ENCODE measurements around the gene PGS1.

Gene PGS1

DNA sequence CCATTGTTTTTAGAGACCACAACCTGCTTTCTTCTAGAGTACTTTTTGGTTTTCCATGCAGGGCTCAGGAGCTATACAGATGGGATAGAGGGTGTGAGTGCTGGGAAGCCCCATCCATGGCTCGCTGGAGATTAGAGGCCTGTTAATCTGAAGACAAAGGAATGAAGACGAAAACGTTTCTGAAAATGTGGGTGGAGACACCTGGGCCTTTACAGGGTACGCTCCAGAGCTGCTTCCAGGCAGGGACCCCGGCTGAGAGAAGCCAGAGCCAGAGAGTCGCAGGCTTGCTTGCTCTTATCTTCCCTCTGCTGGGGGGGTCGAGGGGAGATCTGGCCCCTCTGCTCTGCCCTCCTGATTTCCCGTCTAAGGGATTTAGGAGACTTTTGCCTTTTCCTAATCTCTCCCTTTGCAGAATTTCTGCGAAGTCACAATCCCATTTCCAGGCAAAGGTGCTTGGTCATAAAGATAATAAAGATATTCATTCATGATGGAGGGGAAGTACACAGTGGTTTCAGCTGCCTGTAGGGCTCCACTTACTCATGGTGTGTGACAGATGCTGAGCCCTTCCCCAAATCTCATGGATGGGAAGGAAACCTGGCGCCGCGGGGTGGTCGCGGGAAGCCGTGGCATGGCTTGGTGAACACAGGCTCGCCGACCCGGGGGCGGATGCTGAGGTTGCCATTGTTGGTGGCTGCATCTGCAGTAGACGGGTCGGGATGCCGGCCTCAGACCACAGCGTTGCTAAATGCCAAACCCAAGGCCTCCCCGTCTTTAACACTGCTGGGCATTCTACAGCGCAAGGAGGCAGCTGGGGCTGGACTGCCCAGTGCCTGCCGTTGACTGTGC is 13.8 kb upstream of the PGS1 start:
- DNase-seq = no peak

DNA sequence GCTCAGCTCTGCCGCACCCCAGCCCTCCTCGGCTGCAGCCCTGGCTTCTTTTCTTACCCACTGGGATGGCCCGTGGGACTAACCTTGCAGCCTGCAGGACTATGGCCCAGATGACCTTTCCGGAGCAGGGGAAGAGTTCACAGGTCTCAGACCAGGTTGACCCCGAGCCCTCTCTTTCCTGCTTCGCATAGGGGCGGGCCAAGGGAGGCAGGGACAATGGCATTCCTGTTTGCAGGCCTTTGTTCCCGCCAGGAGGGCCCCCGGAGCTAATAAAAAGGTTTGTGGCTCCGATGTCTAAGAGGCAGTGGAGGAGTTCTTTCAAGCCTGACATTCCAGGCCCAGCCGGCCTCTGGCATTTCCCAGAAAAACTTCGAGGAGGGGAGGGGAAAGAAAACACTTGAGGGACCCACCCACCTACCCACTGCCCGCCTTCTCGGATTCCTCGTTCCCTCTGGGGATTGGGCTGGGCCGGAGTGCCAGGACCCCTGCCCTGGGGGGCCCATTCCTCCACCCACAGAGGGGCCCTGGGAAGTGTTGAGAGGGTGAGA is 12.8 kb upstream of the PGS1 start:
- DNase-seq = no peak

DNA sequence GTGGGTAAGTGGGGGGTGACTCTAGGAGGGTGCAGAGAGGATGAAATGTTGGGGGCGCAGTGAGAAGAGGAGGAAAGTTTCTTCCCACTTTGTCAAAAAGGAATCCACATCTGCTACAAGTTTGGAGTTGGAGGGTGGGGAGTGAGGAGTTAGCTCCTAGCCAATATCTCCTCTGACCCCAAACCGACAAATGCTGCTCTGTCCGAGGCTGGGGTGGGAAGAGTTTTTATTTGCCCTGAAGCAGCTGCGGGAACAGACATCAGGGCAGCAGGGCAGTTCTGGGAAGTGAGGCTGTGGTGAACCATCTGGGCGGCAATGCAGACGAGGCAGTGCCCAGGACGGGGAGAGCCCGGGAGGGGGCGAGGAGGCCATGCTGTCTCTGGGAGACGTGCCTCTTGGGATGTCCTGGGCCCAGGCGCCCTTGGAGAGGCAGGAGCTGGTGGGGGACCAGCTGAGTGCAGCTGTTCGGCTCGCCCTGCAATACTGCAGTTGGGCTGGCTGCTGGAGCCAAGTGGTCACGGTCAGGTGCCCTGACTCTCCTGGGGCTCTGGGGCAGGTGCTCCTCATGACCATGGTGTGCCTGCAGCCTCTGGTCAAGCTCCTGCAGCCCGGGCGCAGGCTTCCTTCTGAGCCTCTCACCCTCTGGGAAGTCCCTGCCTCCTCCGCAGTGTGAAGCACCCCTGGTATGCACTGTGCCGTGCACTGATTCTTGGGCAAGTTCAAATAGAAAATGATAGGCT is 12.2 kb upstream of the PGS1 start:
- no peak for DNase-seq

DNA sequence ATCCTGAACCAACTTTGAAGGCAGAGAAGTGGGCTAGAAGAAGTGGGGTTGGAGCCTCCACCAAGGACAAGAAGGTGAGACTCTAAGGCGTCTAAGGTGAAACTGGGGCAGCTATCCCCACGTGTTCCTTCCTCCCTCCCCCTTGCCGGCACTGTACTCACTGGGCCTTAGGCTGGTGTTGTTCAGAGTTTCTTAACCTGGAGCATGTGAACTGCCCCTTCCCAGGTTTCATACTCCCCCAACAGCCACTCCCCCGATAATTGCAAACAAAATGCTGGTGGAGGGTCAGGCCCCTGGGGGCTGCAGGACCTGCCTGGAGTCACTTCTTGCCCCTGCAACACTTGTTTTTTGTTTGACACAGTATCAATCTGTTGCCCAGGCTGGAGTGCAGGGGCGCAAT is 11.3 kb upstream of the PGS1 start:
- DNase-seq = no peak

DNA sequence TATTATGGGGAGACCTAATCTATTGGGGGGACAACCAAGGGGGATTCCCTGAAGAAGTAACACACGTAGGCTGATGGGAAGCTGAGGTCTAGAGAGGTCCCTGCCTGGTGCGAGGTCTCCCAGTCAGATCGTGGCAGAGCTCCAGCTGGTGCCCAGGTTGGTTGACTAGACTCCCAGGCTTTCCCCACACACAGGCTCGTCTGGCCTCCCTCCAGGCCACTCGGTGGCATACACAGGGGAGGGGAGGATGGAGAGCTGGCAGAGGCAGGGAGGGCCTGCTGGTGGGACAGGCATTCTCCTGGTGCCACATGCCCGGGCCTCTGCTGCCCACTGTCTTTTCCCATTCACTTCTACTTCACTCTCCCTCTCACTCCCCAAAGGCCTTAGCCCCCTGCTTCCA is 10.1 kb upstream of the PGS1 start:
- DNase-seq = no peak

DNA sequence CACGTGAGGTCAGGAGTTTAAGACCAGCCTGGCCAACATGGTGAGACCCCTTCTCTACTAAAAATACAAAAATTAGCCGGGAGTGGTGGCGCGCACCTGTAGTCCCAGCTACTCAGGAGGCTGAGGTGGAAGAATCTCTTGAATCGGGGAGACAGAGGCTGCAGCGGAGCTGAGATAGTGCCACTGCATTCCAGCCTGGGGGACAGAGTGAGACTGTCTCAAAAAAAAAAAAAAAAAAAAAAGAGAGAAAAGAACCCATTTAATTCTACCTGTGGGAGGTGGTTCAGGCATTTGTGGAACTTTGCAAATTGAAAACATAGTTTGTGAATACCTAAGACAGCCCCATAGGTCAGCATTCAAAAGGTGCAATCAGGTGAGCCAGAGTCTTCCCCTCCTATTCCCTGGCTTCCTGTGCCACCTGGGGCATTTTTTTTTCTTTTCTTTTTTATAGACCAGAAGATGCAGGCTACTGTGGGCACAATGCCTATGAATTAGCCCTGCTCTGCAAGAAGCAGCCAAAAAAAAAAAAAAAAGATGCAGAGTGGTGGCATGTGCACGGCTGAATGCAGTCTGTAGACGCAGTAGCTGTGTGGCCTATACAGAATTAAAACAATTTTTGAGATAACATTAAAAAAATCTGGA is 9.5 kb upstream of the PGS1 start:
- no peak for DNase-seq

DNA sequence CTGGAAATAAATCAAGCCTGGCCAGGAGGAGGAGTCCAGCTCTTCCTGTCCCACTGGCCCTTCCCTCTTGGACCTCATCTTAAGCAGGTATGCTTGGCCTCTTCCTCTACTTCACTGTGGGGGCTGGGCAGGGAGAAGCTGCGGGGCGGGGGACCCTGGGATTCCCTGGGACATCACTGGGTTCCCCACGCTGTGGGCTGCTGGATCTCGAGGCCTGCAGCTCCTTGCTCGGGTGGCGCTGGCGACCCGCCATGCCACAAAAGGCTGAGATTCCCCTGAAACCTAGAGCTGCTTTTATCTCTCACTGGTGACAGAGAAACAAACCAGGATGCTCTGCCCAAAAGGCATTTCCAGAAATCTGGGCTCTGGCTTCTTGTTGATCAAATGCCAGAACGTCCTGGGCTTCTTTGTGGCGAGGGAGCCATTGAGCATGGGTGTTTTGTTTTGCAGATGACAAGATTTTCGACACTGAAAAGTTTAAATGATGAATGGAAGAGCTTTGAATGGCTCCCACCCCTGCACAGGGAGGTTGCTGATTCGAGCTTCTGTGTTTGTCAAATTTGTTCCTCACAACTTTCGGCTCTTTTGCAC is 8.6 kb upstream of the PGS1 start:
- no peak for DNase-seq

DNA sequence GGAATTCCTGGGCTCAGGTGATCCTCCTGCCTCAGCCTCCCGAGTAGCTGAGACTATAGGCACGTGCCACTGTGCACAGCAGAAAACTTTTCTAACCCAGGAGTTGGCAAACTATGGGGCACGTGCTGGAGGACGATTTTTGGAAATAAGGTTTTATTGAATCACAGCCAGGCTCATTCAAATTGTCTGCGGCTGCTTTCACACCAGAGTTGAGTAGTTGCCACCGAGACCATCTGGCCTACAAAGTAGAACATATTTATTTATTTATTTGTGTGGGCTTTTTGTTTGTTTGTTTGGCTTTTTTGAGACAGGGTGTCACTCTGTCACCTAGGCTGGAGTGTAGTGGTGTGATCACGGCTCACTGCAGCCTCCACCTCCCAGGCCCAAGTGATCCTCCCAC is 7.4 kb upstream of the PGS1 start:
- DNase-seq = no peak

DNA sequence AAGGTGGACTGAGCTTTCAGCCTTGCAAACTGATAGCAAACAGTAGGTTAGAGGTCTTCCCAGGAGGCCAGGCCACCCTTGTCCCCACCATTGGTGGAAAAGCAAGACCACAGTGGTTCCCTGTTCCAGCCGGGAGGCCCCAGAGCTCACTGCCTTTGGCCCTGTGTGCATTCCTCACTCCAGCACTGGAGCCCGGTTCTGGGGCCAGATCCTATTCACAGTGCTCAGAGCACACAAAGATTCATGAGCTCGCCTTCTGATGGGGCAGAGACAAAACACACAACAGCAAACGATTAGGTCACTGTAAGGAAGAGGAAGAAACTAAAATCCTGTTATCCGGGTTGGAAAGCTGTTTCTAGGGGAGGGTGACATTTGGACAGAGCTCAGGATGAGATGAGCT is 5.6 kb upstream of the PGS1 start:
- DNase-seq = no peak

DNA sequence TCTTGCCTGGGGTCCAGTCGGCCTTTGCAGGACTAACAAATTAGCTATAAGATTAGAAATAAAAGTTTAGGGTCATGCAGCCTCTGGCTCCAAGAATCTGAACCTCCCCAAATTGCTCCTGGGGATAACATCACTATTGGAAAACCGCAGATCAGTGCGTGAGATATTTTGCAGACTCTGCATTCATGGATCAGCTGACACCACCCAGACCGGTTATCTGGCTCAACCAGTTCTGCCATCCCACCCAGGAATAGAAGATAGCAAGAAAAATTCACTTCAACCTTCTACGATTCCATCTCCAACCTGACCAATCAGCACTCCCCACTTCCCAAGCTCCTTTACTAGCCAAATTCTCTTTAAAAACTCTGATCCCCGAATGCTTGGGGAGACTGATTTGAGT is 4.3 kb upstream of the PGS1 start:
- DNase-seq = no peak

DNA sequence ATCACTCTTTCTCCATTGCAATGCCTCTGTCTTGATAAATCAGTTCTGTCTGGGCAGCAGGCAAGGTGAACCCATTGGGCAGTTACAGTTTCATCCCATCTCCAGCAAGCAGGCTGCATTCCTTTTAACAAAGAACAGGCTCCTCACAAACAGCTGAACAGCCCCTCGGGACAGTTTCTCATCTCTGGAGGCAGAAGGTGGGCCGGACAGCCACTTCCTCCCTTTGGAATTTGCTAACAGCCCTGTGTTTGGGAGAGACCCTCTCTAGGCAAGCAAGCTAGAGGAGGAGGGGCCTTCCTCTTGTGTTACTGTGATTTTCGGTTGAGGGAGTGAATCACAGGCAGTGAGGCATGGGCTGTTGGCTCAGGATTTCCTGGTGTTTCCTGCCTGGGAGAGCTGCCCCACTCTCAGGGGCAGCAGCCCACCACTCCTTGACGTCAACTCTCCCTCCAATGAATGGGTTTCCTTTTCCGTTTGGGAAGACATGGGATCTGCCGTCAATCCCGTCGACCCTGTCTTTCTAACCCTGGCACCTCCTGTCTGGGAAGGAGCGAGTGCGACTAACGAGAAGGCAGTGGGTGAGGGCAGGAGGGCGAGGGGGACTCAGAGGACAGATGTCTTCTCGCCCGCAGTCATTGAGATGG is 3.7 kb upstream of the PGS1 start:
- DNase-seq = peak; percentile 82

DNA sequence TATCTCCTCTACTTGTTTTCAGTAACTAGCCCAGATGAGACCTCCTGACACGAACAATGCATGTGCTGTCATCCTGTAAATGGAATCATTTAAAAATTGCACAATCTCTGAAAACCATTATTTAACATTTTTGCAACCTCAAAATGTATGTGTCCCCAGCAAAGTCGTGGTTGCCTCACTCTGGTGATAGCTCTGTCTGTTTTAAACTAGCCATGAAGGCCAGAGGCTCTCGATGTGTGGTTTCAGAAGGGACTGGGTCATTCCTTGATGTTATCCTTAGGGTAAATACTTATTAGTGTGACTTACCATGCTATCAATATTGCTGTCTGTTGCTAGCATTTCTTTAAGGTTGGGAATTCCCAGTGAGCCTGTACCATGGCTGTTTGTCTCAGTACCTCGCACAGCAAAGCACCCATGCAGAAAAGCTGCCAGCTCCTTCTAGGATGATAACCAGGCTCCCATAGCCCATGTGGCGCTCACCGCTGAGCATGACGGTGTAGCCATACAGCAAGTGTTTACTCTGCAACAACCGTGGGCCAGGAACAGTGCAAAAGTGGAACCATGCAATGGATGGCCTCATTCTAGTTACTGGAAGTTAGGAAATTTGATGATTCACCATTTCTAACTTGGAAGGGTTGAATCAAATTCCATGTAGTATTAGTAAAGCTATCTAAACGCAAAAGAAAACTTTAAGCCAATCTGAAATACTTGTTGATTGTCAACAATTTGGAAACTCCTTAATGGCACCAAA is 2.9 kb upstream of the PGS1 start:
- peak; percentile 90 for DNase-seq

DNA sequence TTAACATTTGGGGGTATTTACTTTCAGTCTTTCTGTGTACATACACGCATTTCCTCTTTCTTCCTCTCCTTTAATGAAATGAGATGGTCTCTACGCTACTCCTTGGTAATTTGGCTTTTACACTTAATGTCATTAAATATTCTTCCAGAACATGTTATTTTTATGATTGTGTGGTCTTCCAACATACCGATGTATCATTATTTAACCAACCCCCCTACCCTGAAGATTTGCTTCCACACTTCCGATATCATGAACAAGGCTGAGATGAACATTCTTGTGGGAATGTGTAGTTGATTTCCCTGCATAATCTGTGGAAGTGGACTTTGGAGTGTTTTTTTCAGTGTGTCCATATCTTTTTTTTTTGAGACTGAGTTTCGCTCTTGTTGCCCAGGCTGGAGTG is 2.3 kb upstream of the PGS1 start:
- DNase-seq = no peak

DNA sequence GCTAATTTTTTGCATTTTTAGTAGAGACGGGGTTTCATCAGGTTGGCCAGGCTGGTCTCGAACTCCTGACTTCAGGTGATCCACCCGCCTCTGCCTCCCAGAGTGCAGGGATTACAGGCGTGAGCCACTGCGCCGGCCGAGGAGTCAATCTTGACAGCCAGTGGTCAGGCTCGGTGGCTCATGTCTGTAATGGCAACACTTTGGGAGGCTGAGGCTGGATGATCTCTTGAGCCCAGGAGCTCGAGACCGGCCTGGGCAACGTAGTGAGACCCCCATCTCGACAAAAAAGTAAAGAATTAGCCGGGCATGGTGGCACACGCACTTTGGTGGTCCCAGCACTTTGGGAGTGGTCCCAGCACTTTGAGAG is 608 bp upstream of the PGS1 start:
- no peak for DNase-seq

DNA sequence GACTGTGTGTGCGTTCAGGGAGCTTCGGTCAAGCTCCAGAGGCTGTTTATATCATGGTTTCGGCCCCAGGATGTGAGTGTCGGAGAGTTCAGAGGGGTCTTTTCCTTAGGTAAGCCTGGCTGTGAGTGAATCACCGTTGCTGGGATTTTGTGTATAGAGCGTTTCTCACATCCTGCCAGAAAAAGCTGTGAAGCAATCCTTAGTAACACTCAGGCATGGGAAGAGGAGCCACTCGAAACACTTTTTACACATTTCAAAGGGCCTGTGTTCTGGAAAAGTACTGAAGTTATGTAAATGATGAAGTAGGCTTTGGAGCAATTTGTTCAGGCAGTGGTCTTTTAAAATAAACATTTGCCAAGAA is 662 bp downstream of the PGS1 start:
- peak; percentile 78 for DNase-seq

DNA sequence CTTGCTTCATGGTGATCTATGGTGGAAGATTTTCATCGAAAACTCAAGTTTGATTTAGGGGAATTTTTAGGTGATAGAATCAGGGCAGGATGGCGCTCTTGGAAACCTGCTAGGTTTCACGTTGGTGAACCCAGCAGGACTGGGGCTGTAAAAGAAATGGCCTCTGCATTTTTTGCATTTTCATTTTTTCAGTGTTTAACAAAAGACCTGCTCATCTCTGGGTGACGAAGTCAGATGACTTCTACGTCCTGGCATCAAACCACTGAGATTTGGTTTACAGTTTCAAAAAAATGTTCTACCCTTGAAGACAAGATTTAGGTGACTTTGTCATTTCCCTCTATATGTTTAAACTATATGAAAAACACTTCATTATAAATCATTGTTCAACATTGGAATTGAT is 1.9 kb downstream of the PGS1 start:
- DNase-seq = no peak

DNA sequence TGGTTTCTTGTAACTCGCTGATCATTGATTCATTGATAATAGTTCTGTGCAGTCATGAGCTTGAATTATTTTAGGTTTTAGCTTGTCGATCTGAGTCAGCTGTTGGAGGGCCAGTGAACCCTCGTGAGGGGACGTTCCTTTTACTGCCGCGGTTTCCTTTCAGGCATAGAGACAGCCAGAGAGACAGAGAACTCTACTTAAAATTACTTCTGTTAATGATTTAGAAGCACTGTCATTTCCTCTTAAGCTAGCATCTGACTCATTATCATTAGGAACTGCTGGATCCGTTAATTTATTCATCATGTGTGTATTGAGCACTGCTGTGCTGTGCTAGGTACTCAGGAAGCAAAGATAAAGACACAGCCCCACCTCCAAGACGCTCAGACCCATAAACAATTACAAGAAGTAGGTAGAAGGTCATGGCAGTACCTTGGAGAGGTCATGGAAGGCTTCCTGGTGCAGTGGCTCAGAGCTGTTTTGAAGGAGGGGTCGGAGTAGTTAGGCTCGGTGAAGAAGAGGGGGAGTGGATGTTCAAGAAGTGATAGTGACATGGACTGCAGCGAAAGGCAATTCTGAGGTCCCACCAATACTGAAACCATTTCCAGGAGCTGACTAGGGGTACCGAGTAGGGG is 3.3 kb downstream of the PGS1 start:
- DNase-seq = no peak

DNA sequence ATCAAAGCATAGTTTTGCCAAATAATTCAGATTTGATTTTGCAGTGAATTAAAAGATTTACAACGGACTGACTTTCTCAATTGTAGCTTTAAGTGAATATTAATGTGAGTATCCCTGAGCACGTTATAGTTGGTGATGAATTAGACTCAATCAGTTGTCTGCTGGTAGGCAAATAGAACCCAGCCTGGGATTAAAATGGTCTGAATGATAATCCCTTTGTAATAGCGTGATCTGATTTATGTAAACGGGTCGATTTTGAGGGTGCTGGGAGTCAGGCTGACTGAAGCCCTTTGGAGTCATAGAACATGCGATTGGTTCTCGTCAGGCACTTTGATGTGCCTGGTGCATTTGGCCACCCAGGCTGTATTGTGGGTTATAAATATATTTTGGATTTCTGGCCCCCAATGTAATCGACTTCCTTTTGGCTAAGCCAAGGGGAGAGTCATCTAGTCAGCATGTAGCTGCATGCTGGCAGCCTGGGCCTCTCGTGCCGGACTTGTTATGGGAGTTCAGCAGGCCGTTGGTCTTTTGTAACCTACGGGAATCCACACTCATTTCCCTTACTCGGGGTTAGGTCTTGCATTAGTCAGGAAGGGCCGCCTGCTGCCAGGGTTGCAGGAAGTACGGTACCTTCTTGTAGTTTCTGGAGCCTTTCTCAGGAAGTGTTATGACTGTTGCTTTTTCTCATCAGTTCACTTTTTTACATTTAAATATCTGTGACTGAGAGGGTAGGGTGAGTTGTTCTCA is 5.4 kb downstream of the PGS1 start:
- peak; percentile 98 for DNase-seq

DNA sequence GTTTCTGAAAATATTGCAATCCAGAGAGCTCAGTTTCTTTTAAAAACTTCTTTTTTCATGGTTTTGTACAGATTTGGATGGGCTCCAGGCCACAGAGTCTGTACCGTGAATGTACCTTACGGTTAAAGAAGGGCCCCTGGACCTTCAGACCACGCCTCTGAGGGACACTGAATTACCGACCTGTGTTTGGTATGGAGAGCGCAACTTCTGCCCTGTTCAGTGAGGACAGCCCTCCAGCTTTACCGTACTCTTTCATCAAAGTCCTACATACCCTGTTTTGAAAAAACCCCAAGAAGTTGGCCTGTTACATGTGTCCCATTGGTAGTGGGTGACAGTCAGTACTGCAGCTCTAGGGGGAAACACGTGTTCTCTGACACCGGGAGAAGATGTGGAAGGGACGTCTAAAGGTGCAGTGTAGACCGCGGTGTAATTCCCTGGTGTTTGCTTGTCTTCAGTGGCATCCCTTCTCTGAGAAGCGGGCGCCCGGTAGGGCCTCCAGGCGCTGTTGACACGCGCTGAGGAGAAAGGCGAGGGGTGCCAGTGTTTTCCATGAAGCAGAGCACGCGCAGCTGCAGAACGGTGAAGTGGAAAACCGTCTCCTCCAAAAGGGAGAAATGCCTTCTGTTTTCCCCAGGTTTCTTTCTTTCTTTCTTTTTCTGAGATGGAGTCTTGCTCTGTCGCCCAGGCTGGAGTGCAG is 6.2 kb downstream of the PGS1 start:
- DNase-seq = no peak

All from EL (cell line).